ENCODE data around the gene WWP2.
"Not testable (repeated sequence)": the region's sequence is repeated elsewhere in the genome, so short reads cannot be mapped to it uniquely, and the experiment has no call there.

The WWP2 gene

GRCh38 chr16:69931631-69932030 lies 169.5 kb downstream of the WWP2 start:
- DNase-seq: no peak

- DNase-seq: no peak
Measured at GRCh38 chr16:69932228-69932627, 170.1 kb downstream of the WWP2 start.

- no peak for DNase-seq
Measured at GRCh38 chr16:69932691-69933392, 170.7 kb downstream of the WWP2 start.

DNA sequence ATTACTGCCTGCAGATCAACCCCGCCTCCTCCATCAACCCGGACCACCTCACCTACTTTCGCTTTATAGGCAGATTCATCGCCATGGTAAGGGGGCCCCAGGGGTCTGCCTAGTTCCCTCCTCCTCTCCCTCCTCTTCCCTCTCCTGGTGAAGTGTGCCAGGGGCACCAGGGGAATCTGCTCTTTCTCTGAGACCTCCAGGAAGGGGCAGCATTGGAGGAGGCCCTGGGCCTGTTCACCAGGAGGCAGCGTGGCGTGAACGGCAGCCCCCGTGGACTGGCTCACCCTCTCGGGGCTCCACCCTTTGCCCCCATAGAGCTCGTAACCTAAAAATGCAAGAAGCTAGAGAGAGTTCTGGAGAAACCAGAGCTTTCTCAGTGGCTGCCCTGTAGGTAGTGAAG lies 171.9 kb downstream of the WWP2 start:
- no peak for DNase-seq

- DNase-seq: no peak
Measured at GRCh38 chr16:69934751-69935150, 172.6 kb downstream of the WWP2 start.

DNA sequence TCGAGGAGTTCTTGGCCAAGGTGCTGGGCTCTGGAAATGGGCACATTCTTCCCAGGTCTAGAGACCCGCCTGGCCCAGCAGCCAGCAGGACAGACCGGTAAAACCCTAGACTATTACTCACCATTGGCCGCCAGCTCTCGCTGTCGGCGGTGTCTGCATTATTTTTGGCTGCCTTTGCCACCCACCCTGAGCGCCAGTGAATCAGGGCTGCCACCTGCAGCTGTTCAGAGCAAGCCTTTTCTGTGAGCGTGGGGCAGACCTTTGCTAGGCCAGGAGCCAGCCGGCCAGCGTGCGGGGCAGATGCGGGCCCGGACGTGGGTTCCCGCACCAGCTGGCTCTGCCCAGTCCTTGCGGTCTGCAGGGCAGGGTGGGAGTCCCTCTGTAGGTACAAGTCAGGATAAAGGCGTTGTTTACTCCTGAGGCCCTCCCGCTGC lies 173.2 kb downstream of the WWP2 start:
- DNase-seq: no peak

DNA sequence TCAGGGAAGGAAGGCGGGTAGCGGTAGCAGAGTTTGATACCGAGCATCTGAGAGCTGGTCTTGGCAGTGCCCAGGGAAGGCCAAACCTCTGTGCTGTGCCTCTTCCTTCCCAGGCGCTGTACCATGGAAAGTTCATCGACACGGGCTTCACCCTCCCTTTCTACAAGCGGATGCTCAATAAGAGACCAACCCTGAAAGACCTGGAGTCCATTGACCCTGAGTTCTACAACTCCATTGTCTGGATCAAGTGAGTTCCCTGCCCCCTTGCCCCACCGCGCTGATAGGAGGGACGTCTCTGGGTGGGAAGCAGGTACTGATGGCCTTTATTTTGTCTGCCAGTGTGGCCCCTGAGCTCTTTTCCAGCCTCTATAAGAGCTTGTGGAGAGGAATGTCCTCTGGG lies 173.6 kb downstream of the WWP2 start:
- DNase-seq: no peak

DNA sequence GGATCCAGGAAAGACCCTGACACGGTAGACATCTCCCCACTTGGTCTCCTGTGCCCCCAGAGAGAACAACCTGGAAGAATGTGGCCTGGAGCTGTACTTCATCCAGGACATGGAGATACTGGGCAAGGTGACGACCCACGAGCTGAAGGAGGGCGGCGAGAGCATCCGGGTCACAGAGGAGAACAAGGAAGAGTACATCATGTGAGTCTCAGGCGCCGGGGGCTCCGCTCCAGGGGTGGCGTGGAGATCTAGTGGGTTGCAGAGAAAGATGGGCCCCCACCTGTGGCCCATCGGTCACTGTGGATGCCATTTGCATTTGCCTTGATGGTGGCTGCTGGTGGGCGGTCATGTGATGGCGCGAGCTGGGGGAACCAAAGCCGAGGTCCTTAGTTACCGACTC lies 174.1 kb downstream of the WWP2 start:
- no peak for DNase-seq

DNA sequence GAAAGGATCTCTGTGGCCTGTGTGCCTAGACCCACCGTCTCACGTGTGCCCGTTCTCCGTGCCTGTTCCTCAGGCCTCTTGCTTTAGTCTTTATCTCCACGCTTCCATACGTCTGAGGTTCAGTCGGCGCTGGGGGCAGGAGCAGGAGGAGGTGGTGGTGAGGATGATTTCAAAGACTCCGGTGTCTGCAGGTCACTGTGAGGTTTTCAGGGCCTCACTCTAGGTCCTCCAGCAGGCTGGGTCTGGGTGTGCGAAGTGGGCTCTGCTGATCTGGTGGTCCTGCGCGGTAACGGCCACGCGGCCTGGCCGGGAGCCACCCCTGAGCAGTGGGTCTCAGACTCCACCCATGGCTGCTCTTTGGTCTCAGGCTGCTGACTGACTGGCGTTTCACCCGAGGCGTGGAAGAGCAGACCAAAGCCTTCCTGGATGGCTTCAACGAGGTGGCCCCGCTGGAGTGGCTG lies 174.6 kb downstream of the WWP2 start:
- DNase-seq: no peak

DNA sequence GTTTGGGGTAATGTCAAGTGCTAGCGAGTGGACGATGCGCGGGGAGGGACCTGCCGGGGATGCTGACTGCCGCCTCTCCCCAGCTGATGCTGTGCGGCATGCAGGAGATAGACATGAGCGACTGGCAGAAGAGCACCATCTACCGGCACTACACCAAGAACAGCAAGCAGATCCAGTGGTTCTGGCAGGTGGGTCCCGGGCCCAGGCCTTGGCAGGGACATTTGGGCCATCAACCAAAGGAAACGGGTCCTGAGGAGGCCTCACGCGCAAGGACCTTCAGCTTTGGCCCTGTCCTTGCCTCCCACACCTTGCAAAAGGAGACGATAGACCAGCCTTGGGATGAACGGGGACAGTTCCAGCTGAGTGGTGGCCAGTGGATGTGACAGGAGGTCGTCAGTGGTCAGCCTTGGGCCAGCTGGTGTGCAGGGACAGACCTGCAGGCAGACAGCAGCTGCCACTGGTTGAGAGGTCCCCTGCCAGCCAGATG lies 175.4 kb downstream of the WWP2 start:
- no peak for DNase-seq

GRCh38 chr16:69938981-69939820 lies 177.1 kb downstream of the WWP2 start:
- DNase-seq: peak in 1 of 2 donors; percentile 3

DNA sequence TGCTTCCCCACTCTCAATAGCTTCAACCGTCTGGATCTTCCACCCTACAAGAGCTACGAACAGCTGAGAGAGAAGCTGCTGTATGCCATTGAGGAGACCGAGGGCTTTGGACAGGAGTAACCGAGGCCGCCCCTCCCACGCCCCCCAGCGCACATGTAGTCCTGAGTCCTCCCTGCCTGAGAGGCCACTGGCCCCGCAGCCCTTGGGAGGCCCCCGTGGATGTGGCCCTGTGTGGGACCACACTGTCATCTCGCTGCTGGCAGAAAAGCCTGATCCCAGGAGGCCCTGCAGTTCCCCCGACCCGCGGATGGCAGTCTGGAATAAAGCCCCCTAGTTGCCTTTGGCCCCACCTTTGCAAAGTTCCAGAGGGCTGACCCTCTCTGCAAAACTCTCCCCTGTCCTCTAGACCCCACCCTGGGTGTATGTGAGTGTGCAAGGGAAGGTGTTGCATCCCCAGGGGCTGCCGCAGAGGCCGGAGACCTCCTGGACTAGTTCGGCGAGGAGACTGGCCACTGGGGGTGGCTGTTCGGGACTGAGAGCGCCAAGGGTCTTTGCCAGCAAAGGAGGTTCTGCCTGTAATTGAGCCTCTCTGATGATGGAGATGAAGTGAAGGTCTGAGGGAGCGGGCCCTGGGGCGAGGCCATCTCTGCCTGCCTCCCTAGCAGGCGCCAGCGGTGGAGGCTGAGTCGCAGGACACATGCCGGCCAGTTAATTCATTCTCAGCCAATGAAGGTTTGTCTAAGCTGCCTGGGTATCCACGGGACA lies 177.9 kb downstream of the WWP2 start:
- DNase-seq: no peak

DNA sequence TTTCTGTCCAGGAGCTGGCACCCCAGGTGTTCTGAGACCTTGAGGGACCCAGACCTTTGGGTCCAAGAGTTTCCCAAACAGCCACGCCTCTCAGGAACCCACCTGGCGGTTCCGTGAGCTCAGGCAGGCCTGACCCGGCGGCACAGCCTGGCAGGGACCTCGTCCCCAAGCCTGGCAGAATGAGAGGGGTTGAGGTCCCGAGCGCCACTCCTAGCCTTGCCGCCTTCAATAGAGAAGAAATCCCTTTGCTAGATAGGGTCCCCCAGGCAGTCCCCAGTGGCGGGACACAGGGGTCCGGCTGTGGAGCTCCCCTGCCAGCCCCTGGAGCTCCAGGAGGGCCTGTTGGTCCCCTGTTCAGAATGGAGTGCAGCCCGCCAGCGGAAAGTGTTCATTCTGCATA lies 178.5 kb downstream of the WWP2 start:
- peak in 1 of 2 donors; percentile 14 for DNase-seq

GRCh38 chr16:69941251-69942098 lies 179.3 kb downstream of the WWP2 start:
- no peak for DNase-seq

GRCh38 chr16:69942099-69942491 lies 180.0 kb downstream of the WWP2 start:
- DNase-seq: peak in 1 of 2 donors; percentile 6

GRCh38 chr16:69942627-69943170 lies 180.6 kb downstream of the WWP2 start:
- DNase-seq: no peak

DNA sequence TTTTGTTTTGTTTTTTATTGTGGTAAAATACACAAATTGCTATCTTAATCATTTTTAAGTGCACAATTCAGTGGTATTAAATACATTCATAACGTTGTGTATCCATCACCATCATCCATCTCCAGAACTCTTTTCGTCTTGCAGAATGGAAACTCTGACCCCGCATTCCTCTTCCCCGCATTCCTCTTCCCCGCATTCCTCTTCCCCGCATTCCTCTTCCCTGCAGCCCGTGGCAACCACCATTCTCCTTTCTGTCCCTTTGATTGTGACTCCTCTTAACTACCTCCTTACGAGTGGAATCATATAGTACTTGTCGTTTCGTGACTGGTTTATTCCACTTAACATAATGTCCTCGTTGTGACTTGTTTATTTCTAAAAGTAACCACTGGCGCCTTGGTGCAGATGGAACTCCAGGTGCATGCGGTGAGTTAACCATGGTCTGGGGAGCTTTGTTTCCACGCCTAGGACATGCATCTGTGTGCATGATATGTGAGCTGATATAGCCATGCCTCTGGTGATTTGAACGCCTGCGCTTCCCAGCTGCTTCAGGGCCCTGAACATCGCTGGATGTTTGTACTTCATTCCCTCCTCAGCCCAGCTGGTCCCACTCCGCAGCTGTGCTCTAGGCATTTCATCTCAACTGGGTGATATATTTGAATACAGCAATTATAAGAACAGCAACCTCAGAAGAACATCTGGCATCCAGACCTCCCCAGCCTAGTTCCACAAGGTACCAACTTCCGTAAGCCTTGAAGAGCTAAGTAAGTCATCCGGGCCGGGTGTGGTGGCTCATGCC lies 181.3 kb downstream of the WWP2 start:
- not testable (repeated sequence) for DNase-seq

GRCh38 chr16:69950411-69950810 lies 188.3 kb downstream of the WWP2 start:
- DNase-seq: not testable (repeated sequence)

GRCh38 chr16:69951017-69951671 lies 189.0 kb downstream of the WWP2 start, which contains the start of gene CLEC18A:
CLEC18A (plus strand) TSS chr16:69951334; CDS start chr16:69951367, 33 bp downstream.
- DNase-seq: not testable (repeated sequence)

DNA sequence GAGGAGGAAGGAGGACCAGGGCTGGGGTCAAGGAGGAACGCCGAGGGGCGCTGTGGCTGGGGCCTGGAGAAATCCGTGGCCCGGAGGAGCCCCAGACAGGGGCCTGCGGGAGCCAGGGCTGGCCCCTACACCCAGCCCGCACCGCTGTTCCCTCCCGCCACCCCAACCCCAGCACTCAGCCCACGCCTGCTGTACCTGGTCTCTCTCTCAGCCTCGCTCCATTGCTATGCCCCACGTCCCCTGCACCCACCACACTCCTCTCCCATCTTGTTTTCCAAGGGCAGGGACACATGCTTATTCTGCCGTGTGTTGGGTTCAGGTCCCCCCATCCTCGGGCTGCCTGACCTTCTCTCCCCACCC lies 189.5 kb downstream of the WWP2 start:
- DNase-seq: not testable (repeated sequence)
